SK-N-SH treated with all-trans-retinoic acid at 6 μM for 48 hours (cell line): ENCODE data around the gene GABBR1.
A peak's percentile ranks its signal among the peaks of the same experiment; 100 is the strongest.

ENCODE experiments used
- ATAC-seq: fragments of 200-7000 bp; cut with Tn5 transposase; 3 replicates; pipeline ENCODE4 v1.9.1; 2020; ENCODE audit warnings: mild to moderate bottlenecking, moderate library complexity
- ARNTL ChIP-seq: fragments of 450-650 bp; formaldehyde crosslinking; IDR thresholded peaks from 2 replicates; pipeline ENCODE4 v1.5.0; 2020; ENCODE audit warnings: low read depth, mild to moderate bottlenecking, moderate library complexity, borderline replicate concordance
- BACH2 ChIP-seq: fragments of 250-450 bp; sonication (Bioruptor Pico); IDR thresholded peaks from 2 replicates; pipeline ENCODE4 v1.9.0; 2021; ENCODE audit warnings: mild to moderate bottlenecking, borderline replicate concordance
- ESRRG ChIP-seq: fragments of 250-450 bp; sonication (Bioruptor Pico); IDR thresholded peaks from 2 replicates; pipeline ENCODE4 v1.6.1; 2021; ENCODE audit warnings: mild to moderate bottlenecking
- GLIS3 ChIP-seq: fragments of 250-450 bp; sonication (Bioruptor Pico); IDR thresholded peaks from 2 replicates; pipeline ENCODE4 v1.5.0; 2020; ENCODE audit warnings: mild to moderate bottlenecking, moderate library complexity
- ISL1 ChIP-seq: fragments of 250-450 bp; sonication (Bioruptor Pico); IDR thresholded peaks from 2 replicates; pipeline ENCODE4 v2.1.2; 2022; ENCODE audit warnings: mild to moderate bottlenecking, moderate library complexity
- PPARA ChIP-seq: fragments of 250-450 bp; sonication (Bioruptor Pico); IDR thresholded peaks from 2 replicates; pipeline ENCODE4 v1.5.0; 2020; ENCODE audit warnings: mild to moderate bottlenecking, borderline replicate concordance
- RARB ChIP-seq: fragments of 250-450 bp; sonication (Bioruptor Pico); IDR thresholded peaks from 2 replicates; pipeline ENCODE4 v1.8.0; 2021; ENCODE audit warnings: mild to moderate bottlenecking, moderate library complexity
- TCF4 ChIP-seq: fragments of 250-450 bp; sonication (Bioruptor Pico); IDR thresholded peaks from 2 replicates; pipeline ENCODE4 v1.8.0; 2021; ENCODE audit warnings: mild to moderate bottlenecking, moderate library complexity, borderline replicate concordance
- TSHZ2 ChIP-seq: fragments of 250-450 bp; sonication (Bioruptor Pico); IDR thresholded peaks from 2 replicates; pipeline ENCODE4 v1.5.0; 2020; ENCODE audit warnings: mild to moderate bottlenecking, moderate library complexity
- ZC3H10 ChIP-seq: fragments of 250-450 bp; sonication (Bioruptor Pico); IDR thresholded peaks from 2 replicates; pipeline ENCODE4 v1.5.1; 2021; ENCODE audit warnings: mild to moderate bottlenecking, moderate library complexity
- ZFP3 ChIP-seq: fragments of 250-450 bp; sonication (Bioruptor Pico); IDR thresholded peaks from 2 replicates; pipeline ENCODE4 v1.5.0; 2020; ENCODE audit warnings: mild to moderate bottlenecking, moderate library complexity
- ZFP30 ChIP-seq: fragments of 450-650 bp; formaldehyde crosslinking; IDR thresholded peaks from 2 replicates; pipeline ENCODE4 v1.5.0; 2022; ENCODE audit warnings: mild to moderate bottlenecking, moderate library complexity
- ZNF565 ChIP-seq: fragments of 450-650 bp; formaldehyde crosslinking; conservative IDR thresholded peaks from 2 replicates; pipeline ENCODE4 v1.5.0; 2020; ENCODE audit warnings: low read depth, mild to moderate bottlenecking, moderate library complexity
- ZNF70 ChIP-seq: fragments of 450-650 bp; formaldehyde crosslinking; IDR thresholded peaks from 2 replicates; pipeline ENCODE4 v1.5.0; 2020; ENCODE audit warnings: mild to moderate bottlenecking, moderate library complexity
- ZNF8 ChIP-seq: fragments of 450-650 bp; formaldehyde crosslinking; IDR thresholded peaks from 2 replicates; pipeline ENCODE4 v1.5.0; 2020; ENCODE audit warnings: mild to moderate bottlenecking, moderate library complexity
- TF ChIP-seq, protein P1 (sequence below): fragments of 250-450 bp; sonication (Bioruptor Pico); IDR thresholded peaks from 2 replicates; pipeline ENCODE4 v1.5.1; 2021; ENCODE audit warnings: mild to moderate bottlenecking, moderate library complexity
- TF ChIP-seq, protein P2 (sequence below): fragments of 250-450 bp; sonication (Bioruptor Pico); IDR thresholded peaks from 2 replicates; pipeline ENCODE4 v1.5.1; 2020; ENCODE audit warnings: low read depth, mild to moderate bottlenecking, moderate library complexity
- TF ChIP-seq, protein P3 (sequence below): fragments of 250-450 bp; sonication (Bioruptor Pico); IDR thresholded peaks from 2 replicates; pipeline ENCODE4 v1.8.0; 2021; ENCODE audit warnings: low read depth, mild to moderate bottlenecking, moderate library complexity, borderline replicate concordance

GABBR1 gene

DNA sequence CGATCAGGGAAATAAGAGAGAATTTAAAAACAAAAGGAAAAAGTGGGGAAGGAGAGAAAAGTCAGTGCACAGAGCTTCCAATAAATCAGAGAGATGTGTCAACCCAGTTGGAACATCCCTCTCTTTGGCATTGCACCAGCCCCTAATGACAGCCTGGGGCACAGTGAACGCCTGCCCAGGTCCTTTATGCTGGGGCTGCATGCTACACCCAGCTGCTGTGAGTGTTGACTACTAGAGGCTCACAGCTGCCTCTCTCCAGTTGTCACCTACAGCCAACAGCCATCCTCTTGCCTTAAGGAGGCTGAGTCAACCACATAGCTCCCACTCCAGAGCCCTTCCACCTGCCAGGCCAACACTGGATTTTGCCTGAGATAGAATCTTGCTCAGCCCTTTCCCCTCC lies 29.1 kb downstream of the GABBR1 start:
- ATAC-seq: no peak
- TF ChIP-seq, protein P1, sequence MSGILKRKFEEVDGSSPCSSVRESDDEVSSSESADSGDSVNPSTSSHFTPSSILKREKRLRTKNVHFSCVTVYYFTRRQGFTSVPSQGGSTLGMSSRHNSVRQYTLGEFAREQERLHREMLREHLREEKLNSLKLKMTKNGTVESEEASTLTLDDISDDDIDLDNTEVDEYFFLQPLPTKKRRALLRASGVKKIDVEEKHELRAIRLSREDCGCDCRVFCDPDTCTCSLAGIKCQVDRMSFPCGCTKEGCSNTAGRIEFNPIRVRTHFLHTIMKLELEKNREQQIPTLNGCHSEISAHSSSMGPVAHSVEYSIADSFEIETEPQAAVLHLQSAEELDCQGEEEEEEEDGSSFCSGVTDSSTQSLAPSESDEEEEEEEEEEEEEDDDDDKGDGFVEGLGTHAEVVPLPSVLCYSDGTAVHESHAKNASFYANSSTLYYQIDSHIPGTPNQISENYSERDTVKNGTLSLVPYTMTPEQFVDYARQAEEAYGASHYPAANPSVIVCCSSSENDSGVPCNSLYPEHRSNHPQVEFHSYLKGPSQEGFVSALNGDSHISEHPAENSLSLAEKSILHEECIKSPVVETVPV (CRISPR knock-in tag): no peak
- TF ChIP-seq ZC3H10 (CRISPR knock-in tag) (no peak), ESRRG (CRISPR knock-in tag) (no peak), GLIS3 (CRISPR knock-in tag) (no peak), ZFP3 (no peak), ZNF565 (CRISPR knock-in tag) (no peak), RARB (CRISPR knock-in tag) (no peak)

DNA sequence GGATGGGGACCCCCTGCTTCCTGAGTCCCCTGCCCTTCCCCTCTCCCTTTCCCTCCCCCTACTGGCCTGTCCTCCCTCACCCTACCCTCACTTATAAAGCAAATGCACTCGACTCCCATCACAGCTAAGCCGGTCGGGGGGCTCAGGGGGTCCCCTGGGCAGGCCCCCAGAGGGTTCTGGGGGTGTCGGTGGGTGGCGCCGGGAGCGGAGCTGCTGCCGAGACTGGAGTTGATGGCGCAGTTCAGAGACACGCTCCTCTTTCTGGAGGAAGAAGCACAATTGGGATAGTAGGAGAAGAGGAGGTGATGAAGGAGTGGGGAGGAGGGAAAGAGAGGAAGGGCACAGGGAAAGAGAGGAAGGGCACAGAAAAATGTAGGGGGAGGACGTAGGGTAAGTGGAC lies 29.5 kb downstream of the GABBR1 start:
- TF ChIP-seq, protein P2, sequence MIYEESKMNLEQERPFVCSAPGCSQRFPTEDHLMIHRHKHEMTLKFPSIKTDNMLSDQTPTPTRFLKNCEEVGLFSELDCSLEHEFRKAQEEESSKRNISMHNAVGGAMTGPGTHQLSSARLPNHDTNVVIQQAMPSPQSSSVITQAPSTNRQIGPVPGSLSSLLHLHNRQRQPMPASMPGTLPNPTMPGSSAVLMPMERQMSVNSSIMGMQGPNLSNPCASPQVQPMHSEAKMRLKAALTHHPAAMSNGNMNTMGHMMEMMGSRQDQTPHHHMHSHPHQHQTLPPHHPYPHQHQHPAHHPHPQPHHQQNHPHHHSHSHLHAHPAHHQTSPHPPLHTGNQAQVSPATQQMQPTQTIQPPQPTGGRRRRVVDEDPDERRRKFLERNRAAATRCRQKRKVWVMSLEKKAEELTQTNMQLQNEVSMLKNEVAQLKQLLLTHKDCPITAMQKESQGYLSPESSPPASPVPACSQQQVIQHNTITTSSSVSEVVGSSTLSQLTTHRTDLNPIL (CRISPR knock-in tag): no peak
- TF ChIP-seq ZNF70: no peak
- no peak for TF ChIP-seq ZFP3
- TF ChIP-seq ISL1: no peak
- TF ChIP-seq TSHZ2 (CRISPR knock-in tag): no peak
- no peak for TF ChIP-seq ZC3H10 (CRISPR knock-in tag)
- TF ChIP-seq, protein P3, sequence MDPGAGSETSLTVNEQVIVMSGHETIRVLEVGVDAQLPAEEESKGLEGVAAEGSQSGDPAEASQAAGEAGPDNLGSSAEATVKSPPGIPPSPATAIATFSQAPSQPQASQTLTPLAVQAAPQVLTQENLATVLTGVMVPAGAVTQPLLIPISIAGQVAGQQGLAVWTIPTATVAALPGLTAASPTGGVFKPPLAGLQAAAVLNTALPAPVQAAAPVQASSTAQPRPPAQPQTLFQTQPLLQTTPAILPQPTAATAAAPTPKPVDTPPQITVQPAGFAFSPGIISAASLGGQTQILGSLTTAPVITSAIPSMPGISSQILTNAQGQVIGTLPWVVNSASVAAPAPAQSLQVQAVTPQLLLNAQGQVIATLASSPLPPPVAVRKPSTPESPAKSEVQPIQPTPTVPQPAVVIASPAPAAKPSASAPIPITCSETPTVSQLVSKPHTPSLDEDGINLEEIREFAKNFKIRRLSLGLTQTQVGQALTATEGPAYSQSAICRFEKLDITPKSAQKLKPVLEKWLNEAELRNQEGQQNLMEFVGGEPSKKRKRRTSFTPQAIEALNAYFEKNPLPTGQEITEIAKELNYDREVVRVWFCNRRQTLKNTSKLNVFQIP: no peak
- no peak for TF ChIP-seq ESRRG (CRISPR knock-in tag)
- TF ChIP-seq, protein P1 (CRISPR knock-in tag): no peak
- no peak for TF ChIP-seq BACH2 (CRISPR knock-in tag)
- no peak for TF ChIP-seq ZNF8 (CRISPR knock-in tag)
- TF ChIP-seq ZNF565 (CRISPR knock-in tag): no peak
- TF ChIP-seq GLIS3 (CRISPR knock-in tag): no peak
- no peak for ATAC-seq

DNA sequence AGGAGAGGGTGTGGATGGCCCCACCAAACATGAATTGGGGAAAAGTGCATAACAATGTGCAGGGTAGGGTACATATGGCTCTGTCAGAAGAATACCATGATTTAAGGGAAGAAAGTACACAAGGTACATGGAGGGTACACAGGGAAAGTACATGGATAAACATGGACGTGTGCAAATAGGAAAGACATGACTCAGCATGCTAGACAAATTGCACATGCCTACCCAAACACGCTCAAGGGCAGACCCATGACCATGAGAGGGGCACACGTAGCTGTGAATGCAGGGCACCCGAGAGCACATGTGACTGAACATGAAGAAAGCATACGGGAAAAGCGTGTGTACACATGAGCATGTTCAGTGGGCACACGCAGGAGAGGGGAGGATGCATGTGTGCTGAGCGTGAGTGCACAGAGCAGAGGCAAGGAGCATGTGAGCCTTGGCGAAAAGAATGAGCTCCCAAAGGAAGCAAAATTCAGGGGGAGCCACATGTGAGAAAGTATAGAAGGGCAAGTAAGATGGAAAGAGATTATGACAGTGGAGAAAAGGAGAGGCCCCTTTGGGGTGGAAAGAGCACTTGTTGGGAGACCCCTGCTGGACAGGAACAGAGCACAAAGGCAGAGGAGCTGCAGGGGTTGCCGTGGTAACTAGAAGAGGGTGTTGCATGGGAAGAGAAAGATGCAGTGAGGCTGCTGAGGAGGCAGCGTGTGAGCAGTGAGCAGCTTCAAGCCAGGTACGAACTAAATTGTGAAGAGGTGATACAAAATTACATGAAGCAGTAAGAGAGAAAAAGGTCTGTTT lies 30.2 kb downstream of the GABBR1 start:
- peak; percentile 63 for ATAC-seq
- TF ChIP-seq TCF4 (CRISPR knock-in tag) (no peak), ARNTL (no peak), ESRRG (CRISPR knock-in tag) (no peak), PPARA (CRISPR knock-in tag) (no peak), ZC3H10 (CRISPR knock-in tag) (no peak), ZFP30 (no peak), ZNF8 (CRISPR knock-in tag) (no peak), ISL1 (no peak), RARB (CRISPR knock-in tag) (no peak), TSHZ2 (CRISPR knock-in tag) (no peak), BACH2 (CRISPR knock-in tag) (no peak)
- TF ChIP-seq, protein P2 (CRISPR knock-in tag): no peak
- TF ChIP-seq, protein P3: no peak
